ENCODE measurements around the gene ZNF276.
"Not testable (repeated sequence)": the region's sequence is repeated elsewhere in the genome, so short reads cannot be mapped to it uniquely, and the experiment has no call there.

The ZNF276 gene

GRCh38 chr16:89738072-89738377 lies 16.7 kb downstream of the ZNF276 start:
- no peak for DNase-seq

DNA sequence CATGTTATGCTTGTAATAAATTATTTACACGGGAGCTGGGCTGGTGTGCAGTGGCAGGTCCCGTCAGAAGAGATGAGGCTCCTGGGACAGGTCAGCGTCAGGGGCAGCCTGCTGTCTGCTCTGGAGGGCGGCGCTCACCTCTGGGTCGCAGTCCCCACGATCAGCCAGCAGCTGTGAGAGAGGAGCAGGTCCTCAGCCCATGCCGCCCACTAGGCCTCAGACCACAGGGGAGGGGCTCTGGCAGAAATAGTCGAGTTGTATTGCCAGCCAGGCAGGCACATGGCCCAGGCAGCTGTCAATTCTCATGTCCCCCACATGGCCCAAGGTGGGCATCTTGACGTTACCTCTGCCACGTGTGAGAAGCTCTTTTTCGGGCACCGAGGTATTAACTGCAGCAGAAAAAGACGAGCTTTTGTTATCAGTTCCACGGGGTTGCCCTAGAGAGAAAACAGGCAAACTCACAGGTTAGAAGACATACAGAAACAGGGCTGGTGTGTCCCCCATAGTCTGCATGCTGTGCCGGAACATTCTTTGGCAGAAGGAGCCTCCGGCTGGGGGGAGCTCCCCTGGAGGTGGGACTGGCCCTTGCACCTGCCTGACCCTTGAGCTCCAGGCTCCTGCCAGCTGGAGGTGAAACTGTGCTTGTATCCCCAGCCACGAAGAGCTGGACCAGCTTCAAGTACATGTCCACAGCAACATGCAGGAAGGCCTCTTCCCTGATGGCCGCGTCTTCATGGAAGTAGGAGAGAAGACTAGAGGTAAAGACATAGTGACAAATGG lies 17.4 kb downstream of the ZNF276 start:
- DNase-seq = no peak

DNA sequence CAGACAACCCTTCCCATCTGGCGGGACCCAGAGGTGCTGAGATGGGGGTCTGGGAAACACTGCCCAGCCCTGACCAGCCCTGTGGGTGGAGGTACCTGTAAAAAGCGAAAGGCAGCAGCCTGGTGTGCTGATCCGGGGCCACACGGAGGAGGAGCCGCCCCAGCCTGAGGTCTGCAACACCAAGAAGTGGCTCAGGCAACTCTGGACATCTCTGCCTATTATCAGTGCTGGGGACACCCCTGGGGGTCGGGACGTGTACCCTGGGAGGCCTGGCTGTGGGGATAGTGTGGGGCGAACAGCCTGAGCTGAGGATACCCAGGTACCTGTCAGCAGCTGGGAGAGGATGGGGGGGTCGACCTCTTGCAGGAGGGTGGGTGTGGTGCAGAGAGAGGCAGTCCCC lies 18.0 kb downstream of the ZNF276 start:
- no peak for DNase-seq

- no peak for DNase-seq
Measured at GRCh38 chr16:89741342-89742014, 20.1 kb downstream of the ZNF276 start.

DNA sequence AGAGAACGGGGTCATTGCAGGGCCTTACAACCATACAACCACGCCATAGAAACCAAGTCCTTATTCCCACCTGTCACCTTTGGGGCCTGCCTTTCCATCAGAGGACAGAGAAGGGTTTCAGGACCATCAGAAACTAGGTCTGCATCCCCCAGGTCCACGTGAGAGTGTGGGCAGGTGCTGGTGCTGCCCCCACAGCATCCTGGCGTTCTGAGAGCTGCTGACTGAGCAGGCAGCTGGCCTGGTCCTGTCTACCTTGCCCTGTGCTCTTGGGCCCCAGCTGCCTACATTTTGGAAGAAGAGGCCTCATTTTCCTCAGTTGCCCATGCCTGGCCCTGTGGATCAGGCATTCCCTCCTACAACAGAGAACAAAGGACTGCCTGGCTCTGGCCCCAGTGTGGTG lies 21.6 kb downstream of the ZNF276 start:
- no peak for DNase-seq

DNA sequence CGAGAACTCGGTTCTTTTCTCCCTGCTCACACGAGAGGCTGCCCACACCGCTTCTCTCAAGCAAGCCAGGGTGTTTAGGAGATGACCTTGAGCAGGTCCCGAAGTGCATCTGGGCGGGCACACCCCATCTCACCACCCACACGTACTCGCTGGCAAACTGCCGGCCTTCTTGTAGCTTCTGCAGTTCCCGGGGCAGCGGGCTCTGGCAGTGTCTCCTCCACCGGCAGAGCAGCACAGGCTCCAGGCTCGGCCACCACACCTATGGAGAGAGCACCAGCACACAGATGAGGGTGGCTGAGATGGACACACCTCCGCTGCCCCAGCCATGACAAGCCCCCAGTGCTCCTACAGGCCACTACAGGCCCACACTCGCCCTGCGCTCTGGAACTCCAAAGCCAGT lies 23.5 kb downstream of the ZNF276 start:
- no peak for DNase-seq

- DNase-seq = no peak
Measured at GRCh38 chr16:89746043-89746442, 24.7 kb downstream of the ZNF276 start.

DNA sequence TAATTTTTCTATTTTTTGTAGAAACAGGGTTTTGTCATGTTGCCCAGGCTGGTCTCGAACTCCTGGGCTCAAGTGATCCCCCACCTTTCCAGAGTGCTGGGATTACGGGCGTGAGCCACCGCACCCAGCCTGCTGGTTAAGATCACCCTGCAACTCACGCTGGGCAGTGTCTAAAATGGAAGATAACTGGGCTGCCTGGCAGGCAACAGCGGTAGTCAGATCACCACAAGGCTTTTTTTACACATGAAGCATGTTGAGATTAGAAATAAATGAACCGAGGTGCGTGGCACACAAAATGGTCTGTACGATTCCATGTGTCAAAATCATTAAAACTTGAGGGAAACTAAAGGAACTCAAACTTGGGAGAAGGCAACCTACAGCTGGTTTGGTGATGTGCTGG lies 26.7 kb downstream of the ZNF276 start:
- no peak for DNase-seq

DNA sequence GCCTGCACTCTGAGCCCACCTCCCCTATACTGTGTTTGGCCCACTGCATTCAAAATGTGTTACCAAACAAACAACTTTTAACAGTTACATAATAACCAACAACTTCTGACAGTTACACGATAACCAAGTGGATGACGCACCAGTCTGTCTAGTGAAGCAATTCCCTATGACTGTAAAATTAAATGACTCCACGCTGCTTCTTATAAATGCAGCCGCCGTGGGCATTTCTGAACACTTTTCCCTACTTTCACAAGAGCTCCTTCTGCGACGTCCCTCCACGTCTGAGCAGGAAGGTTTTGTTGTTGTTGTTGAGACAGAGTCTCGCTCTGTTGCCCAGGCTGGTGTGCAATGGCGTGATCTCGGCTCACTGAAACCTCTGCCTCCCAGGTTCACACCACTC lies 27.6 kb downstream of the ZNF276 start:
- no peak for DNase-seq

DNA sequence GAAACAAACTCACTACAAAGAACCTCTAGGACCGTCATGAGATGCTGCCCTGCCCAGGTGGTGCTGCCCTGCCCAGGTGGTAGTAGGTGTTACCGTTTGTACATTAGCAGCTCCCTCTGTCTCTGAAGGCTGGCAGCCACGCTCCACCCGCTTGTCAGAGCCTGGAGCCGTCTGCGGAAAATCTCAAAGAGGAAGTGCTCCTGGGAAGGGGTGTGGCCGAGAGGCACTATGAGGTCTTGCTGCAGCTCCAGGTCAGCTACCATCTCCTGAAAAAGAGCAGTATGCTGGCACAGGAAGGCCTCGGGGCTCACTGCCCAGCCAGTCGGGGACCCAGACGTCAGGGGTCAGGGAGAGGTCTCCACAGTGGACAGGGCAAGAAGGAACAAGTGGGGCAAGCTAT lies 28.3 kb downstream of the ZNF276 start:
- DNase-seq = no peak

GRCh38 chr16:89759746-89760340 lies 38.5 kb downstream of the ZNF276 start:
- DNase-seq = no peak

DNA sequence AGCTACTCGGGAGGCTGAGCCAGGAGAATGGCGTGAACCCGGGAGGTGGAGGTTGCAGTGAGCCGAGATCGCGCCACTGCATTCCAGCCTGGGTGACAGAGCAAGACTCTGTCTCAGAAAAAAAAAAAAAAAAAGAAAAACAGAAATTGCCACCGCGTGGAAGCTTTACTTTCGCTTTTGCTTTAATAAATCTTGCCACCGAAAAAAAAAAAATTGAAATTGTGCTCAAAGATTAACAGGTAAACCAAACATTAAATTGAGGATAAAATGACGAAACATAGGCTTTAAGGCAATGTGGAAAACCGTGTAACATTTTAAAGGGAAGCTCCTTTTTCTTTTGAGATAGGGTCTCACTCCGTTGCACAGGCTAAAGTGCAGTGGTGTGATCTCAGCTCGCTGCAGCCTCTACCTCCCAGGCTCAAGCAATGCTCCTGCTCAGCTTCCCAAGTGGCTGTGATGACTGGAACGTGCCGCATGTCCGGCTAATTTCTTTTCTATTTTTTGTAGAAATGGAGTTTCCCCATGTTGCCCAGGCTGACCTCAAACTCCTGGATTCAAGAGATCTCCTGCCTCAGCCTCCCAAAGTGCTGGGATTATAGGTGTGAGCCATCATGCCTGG lies 40.1 kb downstream of the ZNF276 start:
- DNase-seq = no peak

- DNase-seq = peak; percentile 25
Measured at GRCh38 chr16:89764711-89765201, 43.4 kb downstream of the ZNF276 start.

- no peak for DNase-seq
Measured at GRCh38 chr16:89765292-89765830, 44.0 kb downstream of the ZNF276 start.

DNA sequence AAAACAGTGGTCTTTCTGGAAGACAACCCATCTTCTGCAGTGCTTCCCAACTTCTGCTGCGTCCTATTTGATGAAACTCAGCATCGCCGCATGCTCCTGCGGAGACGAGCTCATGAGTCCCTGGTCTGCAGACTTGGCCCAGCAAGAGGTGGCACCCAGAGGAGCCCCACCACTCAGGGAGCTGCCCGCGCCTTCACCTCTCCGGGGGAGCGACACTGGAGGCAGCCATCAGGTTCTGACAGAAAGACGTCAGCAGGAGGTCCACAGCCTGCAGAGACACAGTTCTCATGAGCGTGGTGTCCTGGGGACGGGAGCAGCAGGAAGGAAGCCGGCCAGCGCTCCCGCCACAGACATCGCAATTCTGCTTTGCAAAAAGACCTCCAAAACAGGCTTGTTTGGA lies 49.0 kb downstream of the ZNF276 start:
- no peak for DNase-seq

- no peak for DNase-seq
Measured at GRCh38 chr16:89775223-89775622, 53.9 kb downstream of the ZNF276 start.

DNA sequence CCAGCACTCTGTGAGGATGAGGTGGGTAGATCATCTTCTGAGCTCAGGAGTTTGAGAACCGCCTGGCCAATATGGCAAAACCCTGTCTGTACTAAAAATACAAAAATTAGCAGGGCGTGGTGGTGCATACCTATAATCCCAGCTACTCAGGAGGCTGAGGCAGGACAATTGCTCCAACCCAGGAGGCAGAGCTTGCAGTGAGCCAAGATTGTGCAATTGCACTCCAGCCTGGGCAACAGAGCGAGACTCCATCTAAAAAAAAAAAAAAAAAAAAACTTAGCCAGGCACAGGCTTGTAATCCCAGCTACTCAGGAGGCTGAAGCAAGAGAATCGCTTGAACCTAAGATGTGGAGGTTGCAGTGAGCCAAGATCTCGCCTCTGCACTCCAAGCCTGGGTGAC lies 56.9 kb downstream of the ZNF276 start:
- DNase-seq = not testable (repeated sequence)

DNA sequence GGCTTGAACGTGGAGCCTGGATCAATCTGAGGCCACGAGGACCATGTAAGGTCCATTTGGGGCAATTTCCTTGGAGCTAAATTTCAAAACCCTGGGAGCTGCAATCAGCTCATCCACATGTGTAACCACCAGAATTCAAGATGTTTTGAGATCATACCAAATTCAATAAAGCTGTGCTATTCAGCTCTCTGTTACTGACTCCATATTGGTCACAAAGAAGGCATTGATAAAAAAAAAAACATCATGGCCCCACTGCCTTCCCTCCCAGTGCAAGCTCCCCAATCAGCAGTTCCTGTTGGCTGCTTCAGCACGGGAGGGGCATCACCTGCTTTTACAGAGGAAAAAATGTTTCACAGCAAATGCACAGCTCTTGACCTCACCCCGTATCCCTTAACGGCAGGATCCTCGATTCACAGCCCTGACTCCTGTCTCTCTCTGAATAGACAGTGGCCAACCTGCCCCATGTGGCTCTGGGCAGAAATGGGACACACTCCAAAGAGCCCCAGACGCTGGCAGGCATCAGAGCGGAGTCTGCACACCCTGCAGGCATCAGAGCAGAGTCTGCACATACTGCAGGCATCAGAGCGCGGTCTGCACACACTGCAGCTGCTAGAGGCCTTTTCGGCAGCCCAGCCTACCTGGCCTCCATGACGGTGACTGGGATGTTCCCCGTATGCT lies 58.0 kb downstream of the ZNF276 start:
- peak; percentile 28 for DNase-seq

DNA sequence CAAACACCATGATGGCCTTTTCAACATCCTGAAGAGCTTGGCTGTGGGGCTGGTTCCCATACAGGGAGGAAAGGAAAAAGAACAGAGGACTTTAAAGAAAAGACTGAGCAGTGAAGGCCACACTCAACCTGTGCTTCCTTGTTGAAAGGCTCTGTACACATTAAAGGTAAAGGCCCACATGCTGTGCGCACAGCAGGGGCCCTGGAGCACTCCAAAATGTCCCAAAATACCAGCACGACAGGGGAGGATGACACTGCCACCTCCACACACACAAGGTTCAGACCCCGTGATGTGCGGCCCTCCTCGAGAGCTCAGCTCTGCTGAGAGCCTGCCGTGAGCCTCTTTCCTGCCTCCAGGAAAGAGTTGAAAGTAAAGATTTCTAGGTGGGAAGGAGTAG lies 58.6 kb downstream of the ZNF276 start:
- no peak for DNase-seq

DNA sequence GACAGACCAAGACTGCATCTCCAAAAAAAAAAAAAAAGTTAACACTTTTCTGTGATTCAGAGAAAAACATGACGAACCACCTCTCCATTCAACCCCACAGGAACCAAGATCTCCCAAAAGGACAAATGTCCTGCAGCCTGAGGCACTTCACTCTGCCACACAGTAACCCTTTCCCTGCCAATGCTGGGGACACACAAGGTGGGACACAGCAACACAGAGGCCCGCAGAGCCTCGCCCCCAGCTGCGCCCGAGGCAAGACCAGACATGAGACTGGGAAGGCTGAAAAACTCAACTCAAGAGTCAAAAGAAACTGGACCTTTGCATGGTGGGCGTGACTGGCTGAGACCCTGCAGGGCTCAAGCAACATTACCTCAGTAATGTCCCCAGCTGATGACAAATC lies 61.2 kb downstream of the ZNF276 start:
- DNase-seq = no peak

- DNase-seq = not testable (repeated sequence)
Measured at GRCh38 chr16:89783952-89784351, 62.6 kb downstream of the ZNF276 start.

- DNase-seq = no peak
Measured at GRCh38 chr16:89784406-89784805, 63.1 kb downstream of the ZNF276 start.
